Neutrophil (primary cell): ENCODE data around the gene SERPINE1.

Experiments used
- H3K27ac ChIP-seq: fragments of 200-600 bp; sonication (generic); 2 replicates; pipeline ENCODE4 v1.5.1; 2016; ENCODE audit warnings: mild to moderate bottlenecking, moderate library complexity
- H3K27me3 ChIP-seq: fragments of 200-600 bp; sonication (generic); 2 replicates; pipeline ENCODE4 v1.6.0; 2016; ENCODE audit warnings: mild to moderate bottlenecking
- H3K36me3 ChIP-seq: fragments of 200-600 bp; sonication (generic); 2 replicates; pipeline ENCODE4 v1.5.1; 2017
- H3K4me1 ChIP-seq, 2 experiments: fragments of 200-600 bp in 1 of 2; sonication (generic) in 1 of 2; 1 replicate in 1 of 2; 2 replicates in 1 of 2; pipeline versions ENCODE4 v1.5.1 to v1.6.1; 2013 to 2016; ENCODE audit warnings: low read depth in 1 of 2, low read length in 1 of 2, mild to moderate bottlenecking in 1 of 2, moderate library complexity in 1 of 2; ENCODE audit not compliant: control insufficient read depth in 1 of 2, insufficient read depth in 1 of 2
- H3K4me3 ChIP-seq, 2 experiments: fragments of 200-600 bp in 1 of 2; sonication (generic) in 1 of 2; 1 replicate in 1 of 2; 2 replicates in 1 of 2; pipeline ENCODE4 v1.5.1; 2013 to 2016; ENCODE audit warnings: low read depth in 1 of 2, low read length in 1 of 2, mild to moderate bottlenecking in 1 of 2, moderate library complexity in 1 of 2
- H3K9me3 ChIP-seq: fragments of 200-600 bp; sonication (generic); 2 replicates; pipeline ENCODE4 v1.5.1; 2016
- CTCF ChIP-seq: fragments of 200-600 bp; sonication (generic); IDR thresholded peaks from 2 replicates; pipeline ENCODE4 v1.5.1; 2016; ENCODE audit warnings: antibody characterized with exemption

Gene SERPINE1

GRCh38 chr7:101179117-101179516 lies 52.2 kb downstream of the SERPINE1 start:
- H3K9me3 ChIP-seq = no peaks in the 10 kb centered on the region
- H3K27ac ChIP-seq = no peak overlapping the region
- no peak overlapping the region for H3K4me3 ChIP-seq
- no peak for TF ChIP-seq CTCF
- no peaks in the 10 kb centered on the region for H3K4me1 ChIP-seq
- H3K27me3 ChIP-seq = peaks cover 99% of the 10 kb centered on the region
- H3K36me3 ChIP-seq = no peaks in the 10 kb centered on the region

GRCh38 chr7:101179713-101180112 lies 52.8 kb downstream of the SERPINE1 start:
- Histone ChIP-seq H3K9me3 (no peaks in the 10 kb centered on the region), H3K27ac (no peak overlapping the region), H3K4me3 (no peak overlapping the region), H3K27me3 (peaks cover 99% of the 10 kb centered on the region), H3K36me3 (no peaks in the 10 kb centered on the region), H3K4me1 (no peaks in the 10 kb centered on the region)
- TF ChIP-seq CTCF = no peak

- H3K27me3 ChIP-seq = peaks cover 99% of the 10 kb centered on the region
Observed at GRCh38 chr7:101180130-101180755, 53.3 kb downstream of the SERPINE1 start, which contains the start of gene NAT16. NAT16 (minus strand) TSS chr7:101180293; CDS start chr7:101174807, 5,486 bp downstream.

GRCh38 chr7:101185258-101185839 lies 58.4 kb downstream of the SERPINE1 start:
- H3K36me3 ChIP-seq = no peaks in the 10 kb centered on the region
- peaks cover 78% of the 10 kb centered on the region for H3K27me3 ChIP-seq
- H3K9me3 ChIP-seq = no peaks in the 10 kb centered on the region
- no peak overlapping the region for H3K4me3 ChIP-seq
- no peaks in the 10 kb centered on the region for H3K4me1 ChIP-seq
- no peak overlapping the region for H3K27ac ChIP-seq
- no peak for TF ChIP-seq CTCF

More at GRCh38 chr7:101180130-101180755, 53.3 kb downstream of the SERPINE1 start, which contains the start of gene NAT16:
- Histone ChIP-seq H3K9me3 (no peaks in the 10 kb centered on the region), H3K27ac (no peak within 1 kb of the TSS), H3K4me1 (no peaks in the 10 kb centered on the region), H3K36me3 (no peaks in the 10 kb centered on the region), H3K4me3 (no peak within 1 kb of the TSS)
- no peak for TF ChIP-seq CTCF

- no peak overlapping the region for H3K4me3 ChIP-seq
- peaks cover 70% of the 10 kb centered on the region for H3K27me3 ChIP-seq
- no peaks in the 10 kb centered on the region for H3K36me3 ChIP-seq
- no peaks in the 10 kb centered on the region for H3K4me1 ChIP-seq
- no peak overlapping the region for H3K27ac ChIP-seq
- no peak for TF ChIP-seq CTCF
- no peaks in the 10 kb centered on the region for H3K9me3 ChIP-seq
Observed at GRCh38 chr7:101186194-101186593, 59.3 kb downstream of the SERPINE1 start.
